ENCODE measurements around the gene SCARF2.

GRCh38 chr22:20465759-20466077 is 28.1 kb upstream of the SCARF2 start:
- no peak for TF ChIP-seq CTCF (conservative IDR thresholded peaks at IDR 0.05; ENCODE audit: low read depth, low read length)
- TF ChIP-seq EZH2 (IDR thresholded peaks at IDR 0.05; ENCODE audit: low read length, unreplicated experiment), result no peak
- no peak for TF ChIP-seq EZH2phosphoT487 (IDR thresholded peaks at IDR 0.05; ENCODE audit: borderline replicate concordance, low read length)

Measured in PC-3 (cell line).